Hematopoietic multipotent progenitor cell treated with erythropoietin and hydrocortisone succinate and interleukin-3 and kit ligand, for 6 days (in vitro differentiated cells): ENCODE data around the gene F13B.
"Not testable (repeated sequence)": the region's sequence is repeated elsewhere in the genome, so short reads cannot be mapped to it uniquely, and the experiment has no call there.

Experiments used
- DNase-seq: peaks from one replicate; pipeline ENCODE4 v3.0.0-alpha.2; 2015

F13B gene

GRCh38 chr1:197042676-197043341 is 24.3 kb downstream of the F13B start:
- DNase-seq: no peak

GRCh38 chr1:197041486-197042353 is 25.3 kb downstream of the F13B start:
- DNase-seq: no peak

- no peak for DNase-seq
Measured at GRCh38 chr1:197036861-197037260, 30.2 kb downstream of the F13B start.

GRCh38 chr1:197034631-197035339 is 32.3 kb downstream of the F13B start:
- not testable (repeated sequence) for DNase-seq

GRCh38 chr1:197029749-197030148 is 37.3 kb downstream of the F13B start:
- no peak for DNase-seq

DNA sequence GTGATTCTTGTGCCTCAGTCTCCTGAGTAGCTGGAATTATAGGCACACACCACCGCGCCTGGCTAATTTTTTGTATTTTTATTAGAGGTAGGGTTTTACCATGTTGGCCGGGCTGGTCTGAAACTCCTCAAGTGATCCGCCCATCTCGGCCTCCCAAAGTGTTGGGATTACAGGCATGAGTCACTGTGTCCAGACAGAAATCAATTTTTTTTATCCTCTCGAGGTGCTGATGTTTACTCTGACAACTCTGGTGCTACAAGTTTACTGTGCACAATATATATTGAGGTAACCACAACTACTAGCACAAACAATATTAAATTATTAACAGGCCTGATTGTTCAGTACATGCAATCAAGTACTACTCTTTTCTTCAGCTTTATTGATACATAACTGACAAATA is 39.7 kb downstream of the F13B start:
- DNase-seq: no peak

- no peak for DNase-seq
Measured at GRCh38 chr1:197024460-197024859, 42.6 kb downstream of the F13B start.

DNA sequence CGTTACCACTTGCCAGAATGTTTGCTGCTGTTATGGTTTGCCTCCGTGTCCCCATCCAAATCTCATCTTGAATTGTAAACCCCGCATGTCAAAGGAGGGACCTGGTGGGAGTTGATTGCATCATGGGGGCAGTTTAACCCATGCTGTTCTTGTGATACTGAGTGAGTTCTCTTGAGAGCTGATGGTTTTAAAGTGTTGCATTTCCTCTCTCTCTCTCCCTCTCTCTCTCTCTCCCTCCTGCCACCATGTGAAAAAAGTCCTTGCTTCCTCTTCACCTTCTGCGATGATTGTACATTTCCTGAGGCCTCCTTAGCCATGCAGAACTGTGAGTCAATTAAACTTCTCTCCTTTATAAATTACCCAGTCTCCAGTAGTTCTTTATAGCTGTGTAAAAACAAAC is 45.3 kb downstream of the F13B start:
- no peak for DNase-seq

DNA sequence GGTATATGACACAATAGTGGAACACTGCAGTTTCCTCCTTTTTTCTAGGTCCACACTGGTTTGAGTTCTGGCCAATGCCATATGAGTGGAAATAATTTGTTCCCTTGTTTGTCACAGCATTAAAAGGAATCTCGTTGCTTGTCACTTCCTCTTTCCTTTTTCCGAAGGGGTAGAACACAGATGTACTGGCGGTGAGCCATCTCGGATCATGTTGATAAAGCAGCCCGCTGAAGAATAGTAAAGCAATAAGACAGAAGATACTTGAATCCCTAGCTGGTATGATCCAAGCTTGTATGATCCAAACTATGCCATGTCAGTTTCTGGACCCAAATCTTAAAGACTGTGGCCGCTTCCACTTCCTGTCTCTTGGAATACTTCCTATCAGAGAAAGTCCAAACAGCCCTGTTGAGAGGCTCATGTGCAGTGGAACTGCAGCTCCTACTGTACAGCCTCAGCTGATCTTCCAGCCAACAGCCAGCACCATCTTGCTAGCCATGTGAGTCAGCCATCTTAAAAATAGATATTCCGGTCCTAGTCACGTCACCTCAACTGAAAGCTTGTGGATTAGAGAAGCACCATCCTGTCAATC is 49.4 kb downstream of the F13B start:
- DNase-seq: peak; percentile 4

- DNase-seq: no peak
Measured at GRCh38 chr1:197016751-197017150, 50.3 kb downstream of the F13B start.

- DNase-seq: no peak
Measured at GRCh38 chr1:197013234-197013633, 53.8 kb downstream of the F13B start.

DNA sequence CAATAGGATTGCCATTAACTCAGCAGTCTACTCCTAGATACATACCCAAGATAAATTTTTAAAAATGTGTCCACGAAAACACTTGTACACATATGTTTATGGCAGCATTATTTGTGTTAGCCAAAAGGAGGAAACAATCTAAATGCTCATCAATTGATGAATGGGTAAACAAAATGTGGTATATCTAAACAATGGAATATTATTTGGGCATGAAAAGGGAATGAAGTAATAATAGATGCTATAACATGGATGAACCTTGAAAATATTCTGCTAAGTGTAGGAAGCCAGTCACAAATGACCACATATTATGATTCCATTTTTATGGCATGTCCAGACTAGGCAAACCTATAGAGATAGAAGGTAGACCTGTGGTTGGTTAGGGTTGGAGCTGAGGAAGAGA is 55.4 kb downstream of the F13B start:
- no peak for DNase-seq

DNA sequence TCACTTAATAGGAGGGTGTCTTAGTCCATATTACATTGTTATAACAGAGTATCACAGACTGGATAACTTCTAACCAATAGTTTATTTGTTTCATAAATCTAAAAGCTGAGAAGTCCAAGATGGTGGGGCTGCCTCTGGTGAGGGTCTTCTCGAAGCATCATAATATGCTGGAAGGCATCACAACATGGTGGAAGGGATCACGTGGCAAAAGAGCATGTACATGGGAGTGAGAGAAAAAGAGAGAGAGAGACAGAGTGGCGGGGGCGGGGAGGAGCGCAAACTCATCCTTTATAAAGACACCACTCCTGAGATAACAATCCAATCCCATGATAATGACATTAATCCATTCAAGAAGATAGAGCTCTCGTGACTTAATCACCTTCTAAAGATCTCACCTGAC is 58.2 kb downstream of the F13B start:
- DNase-seq: no peak

GRCh38 chr1:197003132-197003531 is 63.9 kb downstream of the F13B start:
- DNase-seq: no peak

- no peak for DNase-seq
Measured at GRCh38 chr1:197001828-197002227, 65.2 kb downstream of the F13B start.

DNA sequence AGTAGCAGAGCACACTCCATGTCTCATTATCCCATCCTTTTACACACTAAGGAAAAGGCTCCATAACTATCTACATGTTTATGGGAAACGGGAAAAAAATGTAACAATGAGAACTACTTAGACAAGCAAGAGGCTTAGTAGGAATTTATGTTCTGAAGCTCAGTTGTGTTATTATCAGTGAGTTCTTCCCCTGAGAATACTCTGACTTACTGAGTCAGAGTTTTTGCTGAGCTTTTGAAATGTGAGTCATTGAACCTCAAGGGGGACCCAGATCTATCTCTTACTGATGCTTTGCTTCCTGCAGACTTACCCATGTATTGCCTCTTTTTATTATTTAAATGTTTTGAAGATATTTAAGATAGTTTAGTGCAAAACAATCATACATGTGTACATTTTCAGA is 69.6 kb downstream of the F13B start:
- DNase-seq: no peak

DNA sequence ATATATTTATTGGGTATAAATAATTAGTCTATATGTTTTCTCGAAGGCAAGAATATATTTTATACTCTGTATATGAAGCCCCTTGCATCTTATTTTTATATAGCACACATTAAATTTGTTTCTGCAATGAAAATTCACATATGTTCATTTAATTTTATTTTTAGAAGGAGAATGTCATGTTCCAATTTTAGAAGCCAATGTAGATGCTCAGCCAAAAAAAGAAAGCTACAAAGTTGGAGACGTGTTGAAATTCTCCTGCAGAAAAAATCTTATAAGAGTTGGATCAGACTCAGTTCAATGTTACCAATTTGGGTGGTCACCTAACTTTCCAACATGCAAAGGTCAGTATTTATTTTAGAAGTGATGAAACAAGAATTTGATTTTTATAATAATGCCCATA is 73.1 kb downstream of the F13B start:
- DNase-seq: no peak

- DNase-seq: not testable (repeated sequence)
Measured at GRCh38 chr1:196991919-196992651, 75.0 kb downstream of the F13B start.
